Measurements from ENCODE around the gene SP110. TPM values are rescaled to one million over a fixed set of nuclear protein-coding genes. Genes with fewer than 3 reads are reported as not detected.
A peak's percentile ranks its signal among the peaks of the same experiment; 100 is the strongest.
"Not testable (repeated sequence)": the region's sequence is repeated elsewhere in the genome, so short reads cannot be mapped to it uniquely, and the experiment has no call there.

SP110 gene
- total RNA-seq = 10 to 100 TPM; 55.2 to 57.9 TPM
- 106 TPM for polyA plus RNA-seq

DNA sequence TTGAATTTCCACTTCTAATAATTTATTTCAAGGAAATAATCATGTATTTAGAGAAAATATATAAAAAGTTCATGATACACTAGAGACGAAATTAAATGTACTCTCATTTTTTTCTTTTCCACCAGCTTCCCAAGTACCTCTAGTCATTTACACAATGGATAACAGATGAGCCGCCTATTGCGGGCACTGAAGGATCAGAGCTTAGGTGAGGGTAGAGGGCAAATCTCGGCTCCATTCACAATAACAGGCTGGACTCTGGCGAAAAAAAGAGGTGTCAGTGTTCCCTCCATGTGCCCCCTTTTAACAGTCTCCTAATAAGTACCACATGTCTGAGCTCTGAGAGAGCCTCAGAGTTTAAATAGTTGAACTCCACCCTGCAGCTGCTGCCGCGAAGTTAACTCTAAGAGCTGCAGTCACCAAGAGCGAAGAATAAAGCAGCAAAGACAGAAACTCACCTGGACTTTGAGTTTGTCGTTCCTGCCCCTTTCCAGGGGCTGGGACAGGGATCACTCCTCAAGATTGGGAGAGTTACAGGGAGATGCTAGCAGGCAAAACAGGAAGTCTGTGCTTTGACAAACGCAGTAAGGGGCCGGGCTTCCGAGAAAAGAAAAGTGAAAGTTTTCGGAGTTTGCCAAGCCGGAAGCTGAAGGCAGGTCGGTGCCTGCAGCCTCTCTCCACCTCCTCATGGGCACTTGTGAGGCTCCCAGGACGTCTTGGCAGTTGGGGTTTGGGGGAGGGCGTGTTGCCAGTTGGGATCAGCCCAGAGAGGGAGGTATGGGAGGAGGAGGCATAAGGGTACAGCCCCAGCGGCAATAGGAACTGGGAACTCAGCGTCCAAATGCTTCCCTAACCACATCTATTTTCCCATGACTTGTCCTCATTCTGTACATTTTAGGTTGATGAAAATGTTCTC, at the start of gene SP110:
TSS of gene SP110 (minus strand) at position 566 of the 913 bp plus-strand sequence. CDS start 3,057 bp downstream, outside the sequence.
- ChIA-PET POLR2A (interaction anchor here (0.6 to 1.4 kb wide), 4 partner anchors 12 to 97 kb away, joined by 3 to 7 read pairs (median 4); no protein-coding TSS in a partner anchor), CTCF (interaction anchor here (1.0 to 1.6 kb wide), 4 partner anchors 17 to 391 kb away, joined by 3 to 5 read pairs (median 4); partner anchors contain the start of gene SP100)
- Histone ChIP-seq H3K4me1 (ENCODE audit: insufficient read depth, low read length) (peaks cover 35% of the 10 kb centered on the region), H3K9me3 (ENCODE audit: low read length) (no peaks in the 10 kb centered on the region), H3K27ac (ENCODE audit: low read depth, low read length) (peak within 1 kb of the TSS; percentile 44), H3K4me3 (ENCODE audit: low read length) (peak within 1 kb of the TSS; percentile 78), H3K27me3 (ENCODE audit: insufficient read depth, low read length, poor library complexity, severe bottlenecking) (no peaks in the 10 kb centered on the region), H3K36me3 (ENCODE audit: insufficient read depth, low read length) (peaks cover 20% of the 10 kb centered on the region)
- peak; percentile 53 to 84 (median 76) for DNase-seq
- H3K36me3 Mint-ChIP-seq = peaks cover 16 to 19% (median 17%) of the 10 kb centered on the region in 3 donors
- H3K27ac Mint-ChIP-seq = peak within 1 kb of the TSS; percentile 94 to 99 (median 98)
- H3K27me3 Mint-ChIP-seq = no peaks in the 10 kb centered on the region
- no peaks in the 10 kb centered on the region for H3K9me3 Mint-ChIP-seq
- H3K4me1 Mint-ChIP-seq = peaks cover 56 to 83% (median 73%) of the 10 kb centered on the region in 3 donors
- peak within 1 kb of the TSS; percentile 92 to 99 (median 96) for H3K4me3 Mint-ChIP-seq

DNA sequence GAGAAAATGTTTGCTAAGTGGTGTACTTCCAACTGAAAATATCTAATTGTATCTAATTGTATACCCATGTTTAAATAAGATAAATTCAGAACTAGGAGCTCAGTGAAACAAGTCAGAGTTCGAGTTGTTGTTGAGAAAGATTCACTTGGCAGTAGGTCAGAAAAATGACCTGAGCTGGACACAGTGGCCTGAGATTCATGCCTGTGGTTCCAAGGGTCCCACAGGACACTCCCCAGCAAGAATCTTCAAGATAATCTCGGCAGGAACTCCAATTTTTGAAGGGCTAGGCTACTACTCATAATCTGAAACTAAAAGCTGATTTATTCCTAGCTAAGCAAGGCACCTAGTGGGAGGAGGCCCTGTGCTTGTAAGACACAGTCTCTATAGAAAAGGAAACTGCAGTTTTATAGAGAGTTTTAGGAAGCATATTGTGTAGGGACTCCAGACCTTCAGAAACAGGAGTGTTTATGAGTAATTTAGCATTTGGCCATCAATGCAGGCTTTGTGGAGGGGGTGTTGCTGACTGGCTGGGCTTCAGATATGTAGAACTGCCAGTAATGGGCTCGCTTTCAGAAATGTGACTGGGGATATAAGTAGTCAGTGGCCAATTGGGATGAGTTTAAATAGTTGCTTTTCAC, 48.9 kb upstream of the SP110 start:
- H3K36me3 ChIP-seq (ENCODE audit: insufficient read depth, low read length) = peaks cover 17% of the 10 kb centered on the region
- no peaks in the 10 kb centered on the region for H3K9me3 ChIP-seq (ENCODE audit: low read length)
- no peak overlapping the region for H3K27ac ChIP-seq (ENCODE audit: low read depth, low read length)
- CTCF ChIA-PET = no interaction called here
- H3K9me3 Mint-ChIP-seq = peaks cover 0 to 2% (median 0%) of the 10 kb centered on the region in 5 donors
- peaks cover 14 to 31% (median 21%) of the 10 kb centered on the region in 3 donors for H3K4me1 Mint-ChIP-seq
- peak overlapping the region in 1 of 8 donors; percentile 41 for H3K27ac Mint-ChIP-seq
- H3K4me3 Mint-ChIP-seq = no peak overlapping the region
- DNase-seq = no peak
- no peak overlapping the region for H3K4me3 ChIP-seq (ENCODE audit: low read length)
- peaks cover 51 to 90% (median 61%) of the 10 kb centered on the region in 3 donors for H3K36me3 Mint-ChIP-seq
- H3K4me1 ChIP-seq (ENCODE audit: insufficient read depth, low read length) = no peaks in the 10 kb centered on the region
- no peaks in the 10 kb centered on the region for H3K27me3 ChIP-seq (ENCODE audit: insufficient read depth, low read length, poor library complexity, severe bottlenecking)
- H3K27me3 Mint-ChIP-seq = no peaks in the 10 kb centered on the region
- POLR2A ChIA-PET = no interaction called here

DNA sequence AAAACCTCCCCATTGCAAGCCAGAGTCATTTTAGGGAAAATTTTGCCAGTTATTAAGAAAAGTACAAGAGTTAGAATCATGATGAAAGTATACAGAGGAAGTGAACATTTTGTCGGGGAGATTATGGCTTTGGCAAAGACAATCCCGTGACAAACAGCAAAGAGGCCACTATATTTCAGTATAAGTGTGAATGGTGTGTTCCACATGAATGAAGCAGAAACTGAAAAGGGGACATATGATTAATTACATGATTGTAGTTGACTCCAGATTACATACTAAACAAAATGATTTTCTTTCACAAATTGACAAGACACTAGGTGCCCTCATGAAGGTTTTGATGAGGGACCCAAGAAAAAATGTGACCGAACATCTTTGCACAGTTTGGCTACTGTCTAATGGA, 47.8 kb upstream of the SP110 start:
- no peaks in the 10 kb centered on the region for H3K27me3 Mint-ChIP-seq
- ChIA-PET CTCF (no interaction called here), POLR2A (no interaction called here)
- H3K4me1 Mint-ChIP-seq = peaks cover 26 to 43% (median 33%) of the 10 kb centered on the region in 3 donors
- peaks cover 0 to 2% (median 0%) of the 10 kb centered on the region in 5 donors for H3K9me3 Mint-ChIP-seq
- H3K4me3 Mint-ChIP-seq = no peak overlapping the region
- no peak overlapping the region for H3K27ac ChIP-seq (ENCODE audit: low read depth, low read length)
- peaks cover 17% of the 10 kb centered on the region for H3K36me3 ChIP-seq (ENCODE audit: insufficient read depth, low read length)
- H3K27ac Mint-ChIP-seq = peak overlapping the region in 2 of 8 donors; percentile 6 to 44
- DNase-seq = no peak
- peaks cover 9% of the 10 kb centered on the region for H3K4me1 ChIP-seq (ENCODE audit: insufficient read depth, low read length)
- no peaks in the 10 kb centered on the region for H3K9me3 ChIP-seq (ENCODE audit: low read length)
- H3K36me3 Mint-ChIP-seq = peaks cover 45 to 84% (median 56%) of the 10 kb centered on the region in 3 donors
- no peak overlapping the region for H3K4me3 ChIP-seq (ENCODE audit: low read length)
- no peaks in the 10 kb centered on the region for H3K27me3 ChIP-seq (ENCODE audit: insufficient read depth, low read length, poor library complexity, severe bottlenecking)

GRCh38 chr2:230267059-230267458, 47.3 kb upstream of the SP110 start:
- no peak overlapping the region for H3K4me3 Mint-ChIP-seq
- peaks cover 31 to 48% (median 38%) of the 10 kb centered on the region in 3 donors for H3K4me1 Mint-ChIP-seq
- no peak for DNase-seq
- Histone ChIP-seq H3K4me1 (ENCODE audit: insufficient read depth, low read length) (peaks cover 12% of the 10 kb centered on the region), H3K27me3 (ENCODE audit: insufficient read depth, low read length, poor library complexity, severe bottlenecking) (no peaks in the 10 kb centered on the region), H3K27ac (ENCODE audit: low read depth, low read length) (no peak overlapping the region), H3K36me3 (ENCODE audit: insufficient read depth, low read length) (peaks cover 17% of the 10 kb centered on the region), H3K4me3 (ENCODE audit: low read length) (no peak overlapping the region), H3K9me3 (ENCODE audit: low read length) (no peaks in the 10 kb centered on the region)
- peaks cover 0 to 2% (median 0%) of the 10 kb centered on the region in 5 donors for H3K9me3 Mint-ChIP-seq
- CTCF ChIA-PET = no interaction called here
- no peaks in the 10 kb centered on the region for H3K27me3 Mint-ChIP-seq
- peaks cover 40 to 79% (median 51%) of the 10 kb centered on the region in 3 donors for H3K36me3 Mint-ChIP-seq
- POLR2A ChIA-PET = no interaction called here
- peak overlapping the region in 2 of 8 donors; percentile 6 to 44 for H3K27ac Mint-ChIP-seq

GRCh38 chr2:230266638-230267037, 46.9 kb upstream of the SP110 start:
- Mint-ChIP-seq H3K36me3 (peaks cover 39 to 75% (median 47%) of the 10 kb centered on the region in 3 donors), H3K9me3 (no peaks in the 10 kb centered on the region), H3K27me3 (no peaks in the 10 kb centered on the region), H3K4me3 (no peak overlapping the region), H3K4me1 (peaks cover 35 to 52% (median 42%) of the 10 kb centered on the region in 3 donors), H3K27ac (peak overlapping the region in 1 of 8 donors; percentile 17)
- ChIA-PET CTCF (no interaction called here), POLR2A (no interaction called here)
- H3K4me3 ChIP-seq (ENCODE audit: low read length) = no peak overlapping the region
- no peaks in the 10 kb centered on the region for H3K27me3 ChIP-seq (ENCODE audit: insufficient read depth, low read length, poor library complexity, severe bottlenecking)
- H3K27ac ChIP-seq (ENCODE audit: low read depth, low read length) = no peak overlapping the region
- no peak for DNase-seq
- peaks cover 15% of the 10 kb centered on the region for H3K4me1 ChIP-seq (ENCODE audit: insufficient read depth, low read length)
- H3K36me3 ChIP-seq (ENCODE audit: insufficient read depth, low read length) = peaks cover 16% of the 10 kb centered on the region
- no peaks in the 10 kb centered on the region for H3K9me3 ChIP-seq (ENCODE audit: low read length)

DNA sequence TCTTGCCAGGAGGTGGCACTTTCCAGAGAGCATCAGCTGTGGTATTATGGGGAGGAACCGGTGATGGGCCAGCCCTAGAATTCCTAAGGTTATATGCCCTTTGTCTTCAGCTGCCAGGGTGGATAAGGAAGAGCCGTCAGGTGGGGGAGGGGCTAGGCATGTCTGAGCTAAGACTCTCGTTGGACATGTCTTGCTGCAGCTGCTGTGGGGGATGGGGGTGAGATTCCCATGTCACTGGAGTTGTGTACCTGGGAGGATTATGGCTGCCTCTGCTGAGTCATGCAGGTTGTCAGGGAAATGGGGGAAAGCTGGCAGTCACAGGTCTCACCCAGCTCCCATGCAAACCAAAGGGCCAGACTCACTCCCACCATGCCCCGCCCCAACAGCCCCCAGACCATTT, 45.2 kb upstream of the SP110 start:
- peaks cover 51 to 64% (median 59%) of the 10 kb centered on the region in 3 donors for H3K4me1 Mint-ChIP-seq
- POLR2A ChIA-PET; H3K9me3 ChIP-seq (ENCODE audit: low read length); H3K4me3 ChIP-seq (ENCODE audit: low read length); H3K27ac ChIP-seq (ENCODE audit: low read depth, low read length); H3K9me3 Mint-ChIP-seq; H3K36me3 ChIP-seq (ENCODE audit: insufficient read depth, low read length); CTCF ChIA-PET; DNase-seq; H3K27ac Mint-ChIP-seq; H3K4me3 Mint-ChIP-seq; H3K27me3 Mint-ChIP-seq; H3K27me3 ChIP-seq (ENCODE audit: insufficient read depth, low read length, poor library complexity, severe bottlenecking): not testable (repeated sequence)
- H3K4me1 ChIP-seq (ENCODE audit: insufficient read depth, low read length) = peaks cover 25% of the 10 kb centered on the region
- H3K36me3 Mint-ChIP-seq = peaks cover 34 to 75% (median 48%) of the 10 kb centered on the region in 3 donors

DNA sequence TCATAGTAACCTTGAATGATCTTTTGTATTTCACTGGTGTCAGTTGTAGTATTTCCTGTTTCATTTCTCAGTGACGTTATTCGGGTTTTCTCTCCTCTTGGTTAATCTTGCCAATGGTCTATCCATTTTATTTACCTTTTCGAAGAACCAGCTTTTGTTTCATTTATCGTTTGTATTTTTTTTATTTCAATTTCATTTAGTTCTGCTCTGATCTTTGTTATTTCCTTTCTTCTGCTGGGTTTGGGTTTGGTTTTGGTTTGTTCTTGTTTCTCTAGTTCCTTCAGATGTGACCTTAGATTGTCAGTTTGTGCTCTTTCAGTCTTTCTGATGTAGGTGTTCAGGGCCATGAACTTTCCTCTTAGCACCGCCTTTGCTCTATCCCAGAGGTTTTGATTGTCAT, 42.5 kb upstream of the SP110 start:
- H3K4me3 ChIP-seq (ENCODE audit: low read length) = no peak overlapping the region
- H3K36me3 ChIP-seq (ENCODE audit: insufficient read depth, low read length) = no peaks in the 10 kb centered on the region
- H3K4me1 Mint-ChIP-seq = peaks cover 50 to 62% (median 54%) of the 10 kb centered on the region in 3 donors

More for the DNA sequence above, 42.5 kb upstream of the SP110 start:
- no peaks in the 10 kb centered on the region for H3K27me3 ChIP-seq (ENCODE audit: insufficient read depth, low read length, poor library complexity, severe bottlenecking)
- ChIA-PET CTCF (no interaction called here), POLR2A (interaction anchor here (1.0 kb wide), 1 partner anchor 43 kb away, joined by 3 read pairs; the partner anchor contains the start of gene SP110)
- no peaks in the 10 kb centered on the region for H3K9me3 ChIP-seq (ENCODE audit: low read length)
- H3K4me3 Mint-ChIP-seq = peak overlapping the region; percentile 4 to 63 (median 41)
- peaks cover 0 to 5% (median 0%) of the 10 kb centered on the region in 5 donors for H3K9me3 Mint-ChIP-seq
- peak overlapping the region; percentile 1 to 94 (median 72) for H3K27ac Mint-ChIP-seq
- peaks cover 25% of the 10 kb centered on the region for H3K4me1 ChIP-seq (ENCODE audit: insufficient read depth, low read length)
- peaks cover 22 to 66% (median 44%) of the 10 kb centered on the region in 3 donors for H3K36me3 Mint-ChIP-seq
- H3K27me3 Mint-ChIP-seq = no peaks in the 10 kb centered on the region
- H3K27ac ChIP-seq (ENCODE audit: low read depth, low read length) = no peak overlapping the region
- DNase-seq = peak in 2 of 5 donors; percentile 62 to 78
